Endothelial cell of umbilical vein (primary cell): ENCODE data around the gene TTC1. TPM values are rescaled to one million over a fixed set of nuclear protein-coding genes. Genes with fewer than 3 reads are reported as not detected.
A peak's percentile ranks its signal among the peaks of the same experiment; 100 is the strongest.

Source experiments
- BruUV-seq: library from RNA; stranded (reverse); fragments of 400-500 nt; replicated peaks from 2 replicates; lab custom pipeline; 2021; lab: Mats Ljungman, UMichigan
- CTCF ChIA-PET: fragments of 300-600, 350-600 bp; sonication (Branson Sonifier 250); formaldehyde crosslinking; loops from one replicate; lab custom pipeline; 2021; ENCODE audit warnings: antibody characterized with exemption, inconsistent platforms; lab: Charles Lee
- POLR2A ChIA-PET: fragments of 300-600, 350-600 bp; sonication (Branson Sonifier 250); formaldehyde crosslinking; loops from one replicate; lab custom pipeline; 2021; ENCODE audit warnings: antibody characterized with exemption, inconsistent platforms; lab: Charles Lee
- DNase-seq: peaks from one replicate; pipeline ENCODE4 v3.0.0-alpha.2; 2011; ENCODE audit warnings: low read depth, low spot score
- FAIRE-seq: peaks from 2 replicates; lab custom pipeline; 2011; peaks lifted over from hg19 to GRCh38; lab: Jason Lieb, UNC
- H2AFZ ChIP-seq: 2 replicates; pipeline ENCODE4 v1.6.0; 2012; ENCODE audit warnings: low read depth, low read length, control low read depth, inconsistent platforms
- H3K27ac ChIP-seq: 2 replicates; pipeline ENCODE4 v1.5.1; 2011; ENCODE audit warnings: low read depth, mild to moderate bottlenecking, control low read depth, low read length, moderate library complexity; ENCODE audit not compliant: insufficient read depth
- H3K27me3 ChIP-seq, 2 experiments: 2 replicates each; pipeline versions ENCODE4 v1.6.0 to v1.6.1; 2011; ENCODE audit warnings: low read length in 2 of 2, mixed read lengths in 1 of 2; ENCODE audit not compliant: control insufficient read depth in 2 of 2, insufficient read depth in 2 of 2
- H3K36me3 ChIP-seq, 2 experiments: 2 replicates in 1 of 2; 3 replicates in 1 of 2; pipeline ENCODE4 v1.5.1; 2011; ENCODE audit warnings: low read length in 2 of 2, mild to moderate bottlenecking in 1 of 2, moderate library complexity in 1 of 2; ENCODE audit not compliant: control insufficient read depth in 2 of 2, insufficient read depth in 2 of 2; ENCODE audit errors: extremely low read depth in 1 of 2
- H3K4me1 ChIP-seq: 3 replicates; pipeline ENCODE4 v1.5.1; 2011; ENCODE audit warnings: mild to moderate bottlenecking, low read length; ENCODE audit not compliant: control insufficient read depth, insufficient read depth; ENCODE audit errors: extremely low read depth
- H3K4me2 ChIP-seq: 2 replicates; pipeline ENCODE4 v1.6.1; 2011; ENCODE audit warnings: low read length, control low read depth, mixed read lengths; ENCODE audit not compliant: insufficient read depth
- H3K4me3 ChIP-seq, 3 experiments: fragments of 200-600 bp in 1 of 3; sonication (generic), shearing (Covaris generic) in 1 of 3; replicated peaks in 1 of 3; 2 replicates each; pipeline ENCODE4 v1.5.1; 2011 to 2016; ENCODE audit warnings: control low read depth in 3 of 3, low read length in 3 of 3, mild to moderate bottlenecking in 2 of 3, inconsistent platforms in 1 of 3, low read depth in 1 of 3, moderate library complexity in 1 of 3; ENCODE audit not compliant: insufficient read depth in 1 of 3
- H3K79me2 ChIP-seq: 2 replicates; pipeline ENCODE4 v1.6.0; 2012; ENCODE audit warnings: low read length, inconsistent platforms; ENCODE audit not compliant: control insufficient read depth, insufficient read depth
- H3K9ac ChIP-seq: replicated peaks from 2 replicates; pipeline ENCODE3; 2011; ENCODE audit warnings: low read length, control low read depth; ENCODE audit not compliant: insufficient read depth; ENCODE audit errors: extremely low read depth
- H3K9me1 ChIP-seq: replicated peaks from 3 replicates; pipeline ENCODE4 v1.6.0; 2011; ENCODE audit warnings: mild to moderate bottlenecking, low read length; ENCODE audit not compliant: control insufficient read depth, insufficient read depth; ENCODE audit errors: extremely low read depth
- H3K9me3 ChIP-seq: replicated peaks from 2 replicates; pipeline ENCODE4 v1.5.1; 2012; ENCODE audit warnings: low read length, inconsistent platforms; ENCODE audit not compliant: control insufficient read depth, insufficient read depth
- H4K20me1 ChIP-seq: replicated peaks from 2 replicates; pipeline ENCODE3; 2011; ENCODE audit warnings: mild to moderate bottlenecking, low read length; ENCODE audit not compliant: control insufficient read depth, insufficient read depth; ENCODE audit errors: extremely low read depth
- CTCF ChIP-seq, 2 donors: IDR thresholded peaks; 1 replicate in 1 of 2; 2 replicates in 1 of 2; pipeline ENCODE4 v1.5.1; 2011; ENCODE audit warnings: low read length in 2 of 2, mild to moderate bottlenecking in 2 of 2, moderate library complexity in 2 of 2, control low read depth in 1 of 2, inconsistent platforms in 1 of 2, low read depth in 1 of 2; ENCODE audit not compliant: insufficient read depth in 1 of 2; ENCODE audit errors: extremely low read depth in 1 of 2
- EZH2 ChIP-seq: IDR thresholded peaks from 2 replicates; pipeline ENCODE4 v1.6.1; 2012; ENCODE audit warnings: borderline replicate concordance, low read depth, mild to moderate bottlenecking, moderate library complexity, low read length, inconsistent platforms; ENCODE audit not compliant: severe bottlenecking
- FOS ChIP-seq: IDR thresholded peaks from 2 replicates; pipeline ENCODE4 v1.6.1; 2011; ENCODE audit warnings: mild to moderate bottlenecking, low read length, moderate library complexity, borderline replicate concordance; ENCODE audit not compliant: insufficient read depth
- GATA2 ChIP-seq: IDR thresholded peaks from 2 replicates; pipeline ENCODE4 v1.7.0; 2011; ENCODE audit warnings: low read depth, mild to moderate bottlenecking, moderate library complexity, mixed read lengths, low read length; ENCODE audit not compliant: insufficient read length, insufficient read depth
- JUN ChIP-seq: IDR thresholded peaks from 2 replicates; pipeline ENCODE4 v1.6.1; 2011; ENCODE audit warnings: borderline replicate concordance, low read depth; ENCODE audit not compliant: insufficient read length, insufficient read depth
- MAX ChIP-seq: IDR thresholded peaks from 2 replicates; pipeline ENCODE4 v1.6.1; 2011; ENCODE audit not compliant: insufficient read depth, insufficient read length
- MYC ChIP-seq: IDR thresholded peaks from one replicate; pipeline ENCODE4 v1.6.1; 2011; ENCODE audit warnings: mild to moderate bottlenecking, low read depth, low read length
- POLR2A ChIP-seq: IDR thresholded peaks from 2 replicates; pipeline ENCODE4 v1.6.1; 2012; ENCODE audit warnings: low read depth, mild to moderate bottlenecking, control low read depth, low read length
- POLR2AphosphoS5 ChIP-seq: IDR thresholded peaks from 2 replicates; pipeline ENCODE4 v1.6.1; 2012; ENCODE audit warnings: low read depth, mild to moderate bottlenecking, control low read depth, low read length, moderate library complexity; ENCODE audit not compliant: insufficient read depth
- dilution Hi-C: fragments of 300-500 bp; cut with MboI; formaldehyde crosslinking; loops from one replicate; pipeline ENCODE4 v1.15.0; 2019; ENCODE audit warnings: low sequenced_read_pairs; ENCODE audit not compliant: extremely low pct_ligation_motif_present
- intact Hi-C: fragments of 100-400 bp; cut with micrococcal nuclease; formaldehyde crosslinking; loops from one replicate; pipeline ENCODE4 v1.10.0; 2022
- polyA plus RNA-seq, 4 experiments: library from polyadenylated mRNA; depleted of rRNA in 3 of 4; stranded (reverse) in 3 of 4; unstranded in 1 of 4; fragments of >200 nt; gene quantifications; 2 replicates each; pipeline versions ENCODE4 v1.2.1 to v1.2.3, GENCODE V29; 2011 to 2012; ENCODE audit warnings: missing spikeins in 1 of 4
- total RNA-seq: library from RNA; stranded (reverse); gene quantifications from 2 replicates; pipeline ENCODE4 v1.2.3, GENCODE V29; 2021

TTC1 gene
- total and polyA plus RNA-seq, 2 donors (not counting 3 experiments of a cell fraction or from before 2014, with no cell fraction given), result 23.9 to 62.6 TPM

- no peaks in the 10 kb centered on the region for H3K9me1 ChIP-seq
- no peaks in the 10 kb centered on the region for H3K27me3 ChIP-seq
- H2AFZ ChIP-seq, result no peak overlapping the region
- H3K4me2 ChIP-seq, result no peak overlapping the region
- H3K9me3 ChIP-seq, result no peaks in the 10 kb centered on the region
- no peak for TF ChIP-seq MYC
- TF ChIP-seq FOS, result peak; percentile 5
- dilution Hi-C loops, result no loop called here
- H3K4me3 ChIP-seq, result no peak overlapping the region
- H3K9ac ChIP-seq, result no peak overlapping the region
- H4K20me1 ChIP-seq, result no peaks in the 10 kb centered on the region
- FAIRE-seq (no peak), DNase-seq (peak; percentile 6)
- peaks cover 4% of the 10 kb centered on the region for H3K4me1 ChIP-seq
- H3K27ac ChIP-seq, result no peak overlapping the region
- peaks cover 5 to 8% of the 10 kb centered on the region in 2 experiments for H3K36me3 ChIP-seq
- no TSS peak for BruUV-seq
- intact Hi-C loops, result no loop called here
- no peaks in the 10 kb centered on the region for H3K79me2 ChIP-seq
- ChIA-PET POLR2A (no interaction called here), CTCF (interaction anchor here (1.6 to 2.0 kb wide), 2 partner anchors 13 to 15 kb away, joined by 6 to 9 read pairs; no protein-coding TSS in a partner anchor)
These were observed 31.0 kb downstream of the TTC1 start for GRCh38 chr5:160039810-160040470.

GRCh38 chr5:160040471-160040835 lies 31.5 kb downstream of the TTC1 start:
- no peak for FAIRE-seq
- Histone ChIP-seq H3K36me3 (peaks cover 0 to 4% of the 10 kb centered on the region in 2 experiments), H3K4me3 (no peak overlapping the region), H3K4me1 (peaks cover 6% of the 10 kb centered on the region), H3K9me1 (no peaks in the 10 kb centered on the region), H3K9me3 (no peaks in the 10 kb centered on the region), H2AFZ (no peak overlapping the region), H3K27ac (no peak overlapping the region), H4K20me1 (no peaks in the 10 kb centered on the region), H3K9ac (no peak overlapping the region), H3K4me2 (no peak overlapping the region), H3K27me3 (no peaks in the 10 kb centered on the region), H3K79me2 (no peaks in the 10 kb centered on the region)
- ChIA-PET CTCF (interaction anchor here (2.0 kb wide), 1 partner anchor 14 kb away, joined by 6 read pairs; no protein-coding TSS in a partner anchor), POLR2A (no interaction called here)
- dilution Hi-C loops, result no loop called here
- intact Hi-C loops, result no loop called here
- TF ChIP-seq POLR2AphosphoS5 (no peak), FOS (no peak), POLR2A (no peak), EZH2 (no peak), JUN (no peak), GATA2 (no peak), MAX (no peak), CTCF (IDR thresholded peaks at IDR 0.05; ENCODE audit: extremely low read depth in 1 of 2, insufficient read depth in 1 of 2, low read depth in 1 of 2, low read length in 2 of 2) (no peak)
- no TSS peak for BruUV-seq
- no peak for DNase-seq
